SHP77 (cell line): ENCODE results near the gene ZNF346.
"Not testable (repeated sequence)": the region's sequence is repeated elsewhere in the genome, so short reads cannot be mapped to it uniquely, and the experiment has no call there.

Experiments used
- DNase-seq, 2 experiments: peaks; one replicate each; lab custom pipeline; 2025; lab: John Stamatoyannopoulos, UW

ZNF346 gene

GRCh38 chr5:177022386-177023302 is at the start of gene ZNF346:
TSS of gene ZNF346 (plus strand) at chr5:177022696. CDS start at chr5:177022739, 43 bp downstream.
- peak; percentile 84 to 93 for DNase-seq

GRCh38 chr5:176979669-176980068 is 42.8 kb upstream of the ZNF346 start:
- no peak for DNase-seq

- no peak for DNase-seq
These were observed 41.7 kb upstream of the ZNF346 start for GRCh38 chr5:176980818-176981217.

GRCh38 chr5:176983112-176983511 is 39.4 kb upstream of the ZNF346 start:
- DNase-seq = not testable (repeated sequence)

- DNase-seq = not testable (repeated sequence)
These were observed 38.9 kb upstream of the ZNF346 start for GRCh38 chr5:176983593-176983992.

- not testable (repeated sequence) for DNase-seq
These were observed 38.3 kb upstream of the ZNF346 start for GRCh38 chr5:176984176-176984575.

GRCh38 chr5:176985516-176985915 is 37.0 kb upstream of the ZNF346 start:
- DNase-seq = no peak

- no peak for DNase-seq
These were observed 36.2 kb upstream of the ZNF346 start for GRCh38 chr5:176986280-176986679.

- DNase-seq = no peak
These were observed 34.9 kb upstream of the ZNF346 start for GRCh38 chr5:176987583-176987982.

GRCh38 chr5:176993081-176993480 is 29.4 kb upstream of the ZNF346 start:
- not testable (repeated sequence) for DNase-seq

- DNase-seq = no peak
These were observed 27.9 kb upstream of the ZNF346 start for GRCh38 chr5:176994460-176995121.

GRCh38 chr5:176995122-176995490 is 27.4 kb upstream of the ZNF346 start:
- no peak for DNase-seq

- DNase-seq = no peak
These were observed 26.4 kb upstream of the ZNF346 start for GRCh38 chr5:176995896-176996767.

GRCh38 chr5:176996780-176997179 is 25.7 kb upstream of the ZNF346 start:
- no peak for DNase-seq

GRCh38 chr5:176998828-176999227 is 23.7 kb upstream of the ZNF346 start:
- DNase-seq = no peak

GRCh38 chr5:176999526-176999925 is 23.0 kb upstream of the ZNF346 start:
- DNase-seq = not testable (repeated sequence)

GRCh38 chr5:177003649-177004048 is 18.8 kb upstream of the ZNF346 start:
- no peak for DNase-seq

- DNase-seq = no peak
These were observed 17.5 kb upstream of the ZNF346 start for GRCh38 chr5:177004961-177005360.

GRCh38 chr5:177005619-177006264 is 16.8 kb upstream of the ZNF346 start:
- DNase-seq = peak in 1 of 2 experiments; percentile 38

- peak; percentile 87 to 89 for DNase-seq
These were observed 16.1 kb upstream of the ZNF346 start, which contains the start of gene UIMC1 for GRCh38 chr5:177006265-177006972. TSS of gene UIMC1 (minus strand) at chr5:177006779. CDS start at chr5:176982615, 24,164 bp downstream.

- DNase-seq = no peak
These were observed 13.8 kb upstream of the ZNF346 start for GRCh38 chr5:177008716-177009115.
